B cell (primary cell): Measurements from ENCODE around the gene CAPRIN1. TPM values are rescaled to one million over a fixed set of nuclear protein-coding genes. Genes with fewer than 3 reads are reported as not detected.

Source experiments
- ATAC-seq: fragments of 200-7000 bp; cut with Tn5 transposase; one replicate; pipeline ENCODE4 v1.10.0; 2021; ENCODE audit warnings: low read depth, mild to moderate bottlenecking, moderate number of reproducible peaks, moderate library complexity
- CTCF ChIA-PET: fragments of 350-600 bp; sonication (Branson Sonifier 250); formaldehyde crosslinking; loops from one replicate; lab custom pipeline; 2021; ENCODE audit warnings: antibody characterized with exemption, inconsistent platforms; lab: Charles Lee
- POLR2A ChIA-PET: fragments of 350-600 bp; sonication (Branson Sonifier 250); formaldehyde crosslinking; loops from one replicate; lab custom pipeline; 2021; ENCODE audit warnings: antibody characterized with exemption; lab: Charles Lee
- DNase-seq: peaks from one replicate; pipeline ENCODE4 v3.0.0; 2013
- H2AFZ ChIP-seq: 2 replicates; pipeline ENCODE4 v1.6.1; 2012; ENCODE audit warnings: mild to moderate bottlenecking, low read depth, low read length; ENCODE audit not compliant: insufficient read depth, poor library complexity, severe bottlenecking
- H3K27ac ChIP-seq, 2 donors: 1 replicate in 1 of 2; 2 replicates in 1 of 2; pipeline ENCODE4 v1.5.1; 2012 to 2013; ENCODE audit warnings: low read length in 2 of 2, mild to moderate bottlenecking in 2 of 2, moderate library complexity in 1 of 2
- H3K27me3 ChIP-seq, 4 experiments: fragments of 200-600 bp in 1 of 4; sonication (generic) in 1 of 4; replicated peaks in 1 of 4; 1 replicate in 2 of 4; 2 replicates in 2 of 4; pipeline versions ENCODE4 v1.6.1 to v1.7.0; 2013 to 2016; ENCODE audit warnings: low read length in 3 of 4, mild to moderate bottlenecking in 2 of 4, mixed read lengths in 1 of 4, moderate library complexity in 1 of 4; ENCODE audit not compliant: insufficient read depth in 4 of 4, control insufficient read depth in 3 of 4; ENCODE audit errors: control extremely low read depth in 1 of 4
- H3K36me3 ChIP-seq, 2 experiments: replicated peaks in 1 of 2; 1 replicate in 1 of 2; 2 replicates in 1 of 2; pipeline versions ENCODE4 v1.6.1 to v1.7.1; 2013; ENCODE audit warnings: low read length in 1 of 2; ENCODE audit not compliant: insufficient read depth in 2 of 2, control insufficient read depth in 1 of 2; ENCODE audit errors: control extremely low read depth in 1 of 2, extremely low read depth in 1 of 2
- H3K4me1 ChIP-seq, 2 donors: fragments of 200-600 bp in 1 of 2; sonication (generic) in 1 of 2; 1 replicate in 1 of 2; 2 replicates in 1 of 2; pipeline versions ENCODE4 v1.5.1 to v1.6.1; 2013 to 2017; ENCODE audit warnings: low read length in 2 of 2; ENCODE audit not compliant: control insufficient read depth in 2 of 2, insufficient read depth in 2 of 2
- H3K4me2 ChIP-seq: replicated peaks from 2 replicates; pipeline ENCODE3; 2012; ENCODE audit warnings: mild to moderate bottlenecking, low read depth, low read length; ENCODE audit not compliant: poor library complexity, severe bottlenecking
- H3K4me3 ChIP-seq, 5 experiments: fragments of 200-600 bp in 1 of 5; sonication (generic) in 1 of 5; 1 replicate in 3 of 5; 2 replicates in 2 of 5; pipeline versions ENCODE4 v1.5.1 to v1.7.0; 2011 to 2016; ENCODE audit warnings: low read length in 4 of 5, mild to moderate bottlenecking in 4 of 5, low read depth in 2 of 5, control low read depth in 1 of 5, moderate library complexity in 1 of 5; ENCODE audit not compliant: insufficient read depth in 1 of 5; ENCODE audit errors: control extremely low read depth in 1 of 5, extremely low read depth in 1 of 5
- H3K79me2 ChIP-seq: fragments of 200-600 bp; sonication (generic); one replicate; pipeline ENCODE4 v1.6.0; 2016; ENCODE audit warnings: low read length; ENCODE audit not compliant: control insufficient read depth, insufficient read depth
- H3K9ac ChIP-seq: fragments of 200-600 bp; sonication (generic); 2 replicates; pipeline ENCODE4 v1.6.1; 2017; ENCODE audit warnings: mild to moderate bottlenecking, low read length, moderate library complexity
- H3K9me3 ChIP-seq, 3 donors: one replicate each; pipeline versions ENCODE4 v1.6.1 to v1.7.1; 2013; ENCODE audit warnings: low read length in 2 of 3; ENCODE audit not compliant: control insufficient read depth in 2 of 3, insufficient read depth in 1 of 3; ENCODE audit errors: control extremely low read depth in 1 of 3
- H4K20me1 ChIP-seq: 2 replicates; pipeline ENCODE4 v1.6.0; 2012; ENCODE audit warnings: mild to moderate bottlenecking, low read length; ENCODE audit not compliant: insufficient read depth, control insufficient read depth, poor library complexity, severe bottlenecking
- H3K27ac Mint-ChIP-seq: one replicate; pipeline ENCODE4 v1.8.0; 2021; ENCODE audit warnings: mixed read lengths
- H3K27me3 Mint-ChIP-seq: one replicate; pipeline ENCODE4 v1.8.0; 2021; ENCODE audit warnings: mixed read lengths
- H3K4me1 Mint-ChIP-seq: one replicate; pipeline ENCODE4 v1.8.0; 2021; ENCODE audit warnings: mixed read lengths
- H3K4me3 Mint-ChIP-seq: one replicate; pipeline ENCODE4 v1.8.0; 2021; ENCODE audit warnings: mixed read lengths
- H3K9me3 Mint-ChIP-seq: one replicate; pipeline ENCODE4 v1.8.0; 2022; ENCODE audit warnings: mixed read lengths; ENCODE audit not compliant: insufficient read depth
- CTCF ChIP-seq: fragments of 200-600 bp; IDR thresholded peaks from one replicate; pipeline ENCODE4 v1.8.0; 2022; ENCODE audit warnings: antibody characterized with exemption, mild to moderate bottlenecking
- EZH2 ChIP-seq: IDR thresholded peaks from 2 replicates; pipeline ENCODE4 v1.6.1; 2012; ENCODE audit warnings: borderline replicate concordance, low read depth, mild to moderate bottlenecking, moderate library complexity, low read length; ENCODE audit not compliant: insufficient read depth, poor library complexity, severe bottlenecking
- WGBS: methylation state at CpG from one replicate; pipeline ENCODE4 v1.1.5; 2013; ENCODE audit warnings: missing lambda C conversion rate; ENCODE audit not compliant: insufficient coverage; 5-methylcytosine and 5-hydroxymethylcytosine counted together
- intact Hi-C: fragments of 100-400 bp; cut with micrococcal nuclease; formaldehyde crosslinking; loops from one replicate; pipeline ENCODE4 v1.10.0; 2022
- polyA plus RNA-seq: library from polyadenylated mRNA; depleted of rRNA; stranded (reverse); fragments of >200 nt; gene quantifications from 2 replicates; pipeline ENCODE4 v1.2.3, GENCODE V29; 2012
- total RNA-seq, 2 donors: library from RNA; stranded (reverse); fragments of 120-200 nt in 1 of 2; gene quantifications; 1 replicate in 1 of 2; 2 replicates in 1 of 2; pipeline versions ENCODE4 v1.2.3 to v1.2.4, GENCODE V29; 2013 to 2022

The CAPRIN1 gene
- total and polyA plus RNA-seq, 2 donors (not counting 1 experiment from before 2014, with no cell fraction given): 31.7 to 133 TPM

- Mint-ChIP-seq H3K9me3 (no peaks in the 10 kb centered on the region), H3K4me1 (peaks cover 34% of the 10 kb centered on the region), H3K4me3 (peak overlapping the region; percentile 97), H3K27me3 (no peaks in the 10 kb centered on the region), H3K27ac (peak overlapping the region; percentile 96)
- Histone ChIP-seq H3K9me3 (no peaks in the 10 kb centered on the region), H3K79me2 (peaks cover 51% of the 10 kb centered on the region), H3K36me3 (peaks cover 0 to 11% of the 10 kb centered on the region in 2 experiments), H3K4me3 (peak overlapping the region; percentile 90 to 98 (median 95)), H3K9ac (peak overlapping the region; percentile 97), H3K4me1 (peaks cover 30 to 39% of the 10 kb centered on the region in 2 donors), H3K4me2 (peak overlapping the region; percentile 81), H4K20me1 (peaks cover 15% of the 10 kb centered on the region), H3K27ac (peak overlapping the region; percentile 82 to 92), H2AFZ (peak overlapping the region; percentile 89), H3K27me3 (no peaks in the 10 kb centered on the region)
- ATAC-seq: no peak
- no peak for DNase-seq
- ChIA-PET POLR2A (interaction anchor here (0.6 to 1.7 kb wide), 4 partner anchors 46 to 794 kb away, joined by 3 to 7 read pairs (median 4); partner anchors contain the start of gene NAT10), CTCF (interaction anchor here (0.7 to 1.5 kb wide), 2 partner anchors 56 to 416 kb away, joined by 3 read pairs; no protein-coding TSS in a partner anchor)
- intact Hi-C loops: loop anchor here (1.0 to 10.0 kb wide), 9 partner anchors 14 to 1612 kb away; partner anchors contain the start of genes C11orf91, CAT, CSTF3 and QSER1
- WGBS: under 1% methylated on average over 40 of the region's 40 CpGs
- no peak for TF ChIP-seq EZH2
- TF ChIP-seq CTCF: no peak
These were observed 1.2 kb downstream of the CAPRIN1 start for GRCh38 chr11:34052608-34053160.

GRCh38 chr11:34053161-34053686 is 1.7 kb downstream of the CAPRIN1 start:
- ChIA-PET CTCF (interaction anchor here (0.7 to 1.5 kb wide), 2 partner anchors 57 to 415 kb away, joined by 3 read pairs; no protein-coding TSS in a partner anchor), POLR2A (interaction anchor here (0.6 to 1.7 kb wide), 4 partner anchors 46 to 794 kb away, joined by 3 to 7 read pairs (median 4); partner anchors contain the start of gene NAT10)
- H3K4me3 ChIP-seq: peak overlapping the region; percentile 90 to 98 (median 95)
- WGBS: 0% methylated on average over 22 of the region's 24 CpGs
- peak overlapping the region; percentile 89 for H2AFZ ChIP-seq
- ATAC-seq: peak; percentile 31
- peaks cover 57% of the 10 kb centered on the region for H3K79me2 ChIP-seq
- TF ChIP-seq EZH2: no peak
- no peak for TF ChIP-seq CTCF
- H3K27me3 Mint-ChIP-seq: no peaks in the 10 kb centered on the region
- peak; percentile 83 for DNase-seq
- intact Hi-C loops: loop anchor here (1.0 to 10.0 kb wide), 9 partner anchors 14 to 1612 kb away; partner anchors contain the start of genes C11orf91, CAT, CSTF3 and QSER1
- H3K27ac ChIP-seq: peak overlapping the region; percentile 82 to 92
- H3K4me1 ChIP-seq: peaks cover 30 to 39% of the 10 kb centered on the region in 2 donors
- H3K4me1 Mint-ChIP-seq: peaks cover 35% of the 10 kb centered on the region
- peak overlapping the region; percentile 96 for H3K27ac Mint-ChIP-seq
- H3K9ac ChIP-seq: peak overlapping the region; percentile 97
- peak overlapping the region; percentile 97 for H3K4me3 Mint-ChIP-seq
- H3K27me3 ChIP-seq: no peaks in the 10 kb centered on the region
- peaks cover 20% of the 10 kb centered on the region for H4K20me1 ChIP-seq
- peak overlapping the region; percentile 81 for H3K4me2 ChIP-seq
- no peaks in the 10 kb centered on the region for H3K9me3 ChIP-seq
- H3K36me3 ChIP-seq: peaks cover 0 to 11% of the 10 kb centered on the region in 2 experiments
- no peaks in the 10 kb centered on the region for H3K9me3 Mint-ChIP-seq
